HG02759 (cell line): ENCODE results near the gene ACTN1.

ENCODE experiments used
- ATAC-seq: cut with Tn5 transposase; IDR thresholded peaks from one replicate; pipeline ENCODE4 v1.9.1; 2021; ENCODE audit warnings: mild to moderate bottlenecking, moderate library complexity; ENCODE audit not compliant: unreplicated experiment

ACTN1 gene

DNA sequence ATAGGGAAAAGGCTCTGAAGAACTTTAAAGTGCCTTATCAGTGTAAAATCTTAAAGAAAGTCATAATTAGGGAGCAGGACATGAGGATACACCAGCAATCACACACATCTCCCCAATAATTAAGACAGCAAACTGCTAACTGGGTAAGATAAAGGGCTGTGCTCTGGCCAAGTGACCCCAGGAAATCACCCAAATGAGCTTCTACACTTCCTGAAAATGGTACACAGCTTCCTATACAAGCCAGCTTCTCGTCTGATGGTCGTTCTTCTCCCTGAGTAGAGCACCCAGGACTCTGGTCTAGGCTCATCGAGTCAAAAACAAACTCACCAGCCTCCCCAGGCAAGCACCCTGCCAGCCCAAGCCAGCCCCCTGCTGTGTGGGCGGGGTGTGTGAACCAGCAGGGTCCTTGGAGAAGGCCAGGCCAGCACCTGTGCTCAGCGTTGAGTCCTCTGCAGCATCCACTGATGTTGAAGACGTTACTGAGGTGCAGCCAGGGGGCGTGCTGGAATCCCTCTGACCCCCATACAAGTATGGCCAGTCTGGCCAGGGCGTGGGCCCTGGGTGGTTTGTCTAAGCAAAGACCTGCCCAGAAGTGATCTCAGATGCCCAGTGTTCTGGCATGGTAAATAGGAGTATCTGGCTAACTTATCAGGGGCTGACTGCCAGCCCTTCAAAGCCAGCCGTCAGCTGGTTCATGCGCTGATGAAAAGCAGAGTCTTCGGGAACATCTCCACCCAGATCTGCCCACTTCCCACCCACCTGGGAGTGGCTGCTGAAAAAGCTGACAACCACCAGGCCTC lies 41.4 kb downstream of the ACTN1 start:
- no peak for ATAC-seq

DNA sequence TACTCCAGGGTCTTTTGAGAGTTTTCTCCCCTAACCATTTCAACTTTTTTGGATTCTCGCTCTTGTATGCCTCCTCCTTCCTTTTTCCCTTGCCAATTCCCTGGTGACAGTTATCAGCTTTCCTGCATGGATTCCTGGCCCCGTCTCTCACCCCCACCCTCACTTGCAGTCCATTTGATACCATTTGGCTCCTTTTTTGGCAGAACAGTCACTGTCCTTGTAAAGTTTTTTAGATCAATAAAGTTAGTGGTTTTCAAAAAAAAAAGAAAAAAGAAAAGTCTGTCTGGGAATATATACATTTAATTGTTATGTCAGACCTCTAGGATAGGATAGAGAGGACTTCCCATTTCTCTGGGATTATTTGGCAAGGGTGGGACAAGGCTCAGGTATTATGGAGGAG lies 42.1 kb downstream of the ACTN1 start:
- no peak for ATAC-seq

DNA sequence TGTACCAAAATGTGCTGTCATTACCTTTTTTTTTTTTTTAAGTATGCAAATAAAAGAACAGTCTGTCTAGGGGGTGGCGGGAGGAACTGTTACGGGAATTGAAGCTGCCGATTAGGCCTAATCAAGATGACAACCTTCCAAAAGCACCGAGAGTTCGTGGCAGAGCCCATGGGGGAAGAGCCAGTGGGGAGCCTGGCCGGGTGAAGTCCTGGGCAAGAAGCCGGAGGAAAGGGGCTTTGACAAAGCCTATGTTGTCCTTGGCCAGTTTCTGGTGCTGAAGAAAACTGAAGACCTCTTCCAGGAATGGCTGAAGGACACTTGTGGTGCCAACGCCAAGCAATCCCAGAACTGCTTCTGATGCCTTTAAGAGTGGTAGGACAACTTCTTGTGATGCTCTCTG lies 42.6 kb downstream of the ACTN1 start:
- no peak for ATAC-seq

DNA sequence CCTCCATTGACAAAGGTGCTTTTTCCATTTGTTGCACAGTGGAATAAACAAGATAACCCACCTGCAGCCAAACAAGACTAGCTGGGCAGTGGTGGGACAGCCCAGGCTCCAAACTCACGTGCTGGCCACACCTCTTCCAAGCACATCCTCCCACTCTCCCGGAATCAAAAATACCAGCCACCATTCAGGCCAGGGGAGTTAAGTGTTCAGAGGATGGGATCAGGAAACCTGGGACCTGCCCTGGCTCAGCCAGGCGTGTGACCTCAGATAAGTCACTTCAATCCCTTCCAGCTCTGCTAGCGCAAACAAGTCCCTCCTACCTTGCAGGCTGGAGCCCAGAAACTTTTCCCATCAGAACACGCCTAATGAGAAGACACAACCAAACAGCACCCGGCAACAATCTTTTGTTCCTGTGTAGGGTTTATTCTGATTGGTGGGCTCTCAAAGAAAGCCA lies 43.3 kb downstream of the ACTN1 start:
- ATAC-seq = no peak

DNA sequence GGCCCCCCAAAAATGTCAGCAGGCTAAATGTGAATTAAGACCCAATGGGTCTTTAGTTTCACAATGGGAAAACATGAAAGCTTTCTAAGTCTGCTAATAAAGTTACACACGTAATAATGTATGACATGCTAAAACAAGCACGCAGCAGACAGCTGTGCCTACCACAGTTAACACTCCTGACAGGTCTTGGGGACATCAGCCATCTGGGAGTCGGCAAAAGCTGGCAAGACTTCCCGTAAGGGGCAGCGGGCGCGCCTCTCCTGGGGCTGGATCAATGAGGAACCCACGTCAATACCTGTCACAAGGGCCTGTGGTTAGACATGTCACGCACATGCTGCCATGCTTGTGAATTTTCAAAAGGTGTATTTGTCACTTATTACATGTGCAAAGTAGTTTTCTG lies 45.0 kb downstream of the ACTN1 start:
- no peak for ATAC-seq

DNA sequence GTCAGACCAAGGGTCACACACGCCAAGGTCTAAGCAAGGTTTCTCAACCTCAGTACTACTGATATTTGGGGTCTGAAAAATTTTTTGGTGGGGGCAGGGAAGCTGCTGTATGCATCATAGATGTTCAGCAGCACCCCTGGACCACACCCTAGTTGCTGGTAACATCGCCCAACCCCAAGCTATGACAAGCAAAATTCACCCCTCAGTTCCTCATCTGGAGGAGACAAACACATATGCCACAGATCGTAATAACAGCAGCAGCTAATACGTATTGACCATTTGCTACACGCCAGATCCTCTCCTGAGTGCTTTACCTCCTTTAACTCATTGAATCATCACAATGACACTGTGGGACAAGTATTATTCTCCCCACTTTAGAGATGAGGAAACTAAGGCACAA lies 46.4 kb downstream of the ACTN1 start:
- ATAC-seq = no peak

DNA sequence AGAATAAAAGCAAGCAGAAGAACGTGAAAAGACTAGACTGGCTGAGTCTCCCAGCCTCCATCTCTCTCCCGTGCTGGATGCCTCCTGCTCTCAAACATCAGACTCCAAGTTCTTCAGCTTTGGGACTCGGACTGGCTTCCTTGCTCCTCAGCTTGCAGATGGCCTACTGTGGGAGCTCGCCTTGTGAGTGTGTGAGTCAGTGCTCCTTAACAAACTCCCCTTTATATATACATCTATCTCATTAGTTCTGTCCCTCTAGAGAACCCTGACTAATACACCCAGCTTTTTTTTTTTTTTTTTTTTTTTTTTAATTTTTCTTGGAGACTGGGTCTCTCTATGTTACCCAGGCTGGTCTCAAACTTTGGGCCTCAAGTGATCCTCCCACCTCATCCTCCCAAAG lies 46.9 kb downstream of the ACTN1 start:
- ATAC-seq = no peak

DNA sequence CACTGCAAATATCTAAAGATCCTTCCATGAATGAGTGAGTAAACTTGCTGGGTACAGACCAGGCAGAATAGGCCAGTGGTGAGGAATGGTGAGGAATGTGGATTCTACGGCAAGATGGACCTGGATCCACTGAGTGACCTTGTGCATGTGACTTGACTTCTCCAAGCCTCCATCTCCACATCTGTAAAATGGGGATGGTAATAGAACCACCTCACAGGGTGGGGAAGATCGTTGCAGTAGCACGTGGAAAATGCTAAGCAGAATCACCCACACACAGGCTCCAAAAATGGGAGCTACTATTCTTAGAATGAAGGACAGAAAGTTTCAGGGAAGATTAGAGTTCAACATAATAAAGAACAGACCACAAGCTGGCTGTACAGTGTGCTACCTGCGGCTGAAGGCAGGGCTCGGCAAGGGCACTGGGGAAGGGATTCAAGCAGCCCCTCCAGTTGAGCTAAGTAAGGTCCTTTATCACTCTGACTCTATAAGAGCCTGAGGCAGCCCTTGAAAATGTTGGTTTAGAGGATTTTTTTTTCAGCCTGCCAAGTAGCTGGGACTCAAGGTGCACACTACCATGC lies 47.5 kb downstream of the ACTN1 start:
- ATAC-seq = no peak

DNA sequence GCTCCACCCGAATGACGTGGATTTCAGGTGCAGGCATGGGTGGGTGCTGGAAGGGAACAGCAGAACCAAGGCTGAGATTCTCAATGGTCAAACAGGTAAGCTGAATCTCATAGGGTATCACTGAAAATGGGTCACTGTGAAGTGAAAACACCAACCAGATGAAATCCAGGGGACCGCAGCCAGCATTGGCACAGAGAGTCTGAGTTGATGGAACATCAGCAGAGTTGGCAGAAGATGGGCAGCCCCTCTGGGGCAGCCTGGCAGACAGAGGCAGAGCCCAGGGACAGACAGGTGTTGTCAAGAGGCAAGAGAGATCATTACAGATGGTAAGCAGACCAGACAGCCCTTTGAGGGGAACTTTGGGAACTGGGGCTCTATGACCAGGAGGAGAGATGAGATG lies 48.0 kb downstream of the ACTN1 start:
- ATAC-seq = no peak

DNA sequence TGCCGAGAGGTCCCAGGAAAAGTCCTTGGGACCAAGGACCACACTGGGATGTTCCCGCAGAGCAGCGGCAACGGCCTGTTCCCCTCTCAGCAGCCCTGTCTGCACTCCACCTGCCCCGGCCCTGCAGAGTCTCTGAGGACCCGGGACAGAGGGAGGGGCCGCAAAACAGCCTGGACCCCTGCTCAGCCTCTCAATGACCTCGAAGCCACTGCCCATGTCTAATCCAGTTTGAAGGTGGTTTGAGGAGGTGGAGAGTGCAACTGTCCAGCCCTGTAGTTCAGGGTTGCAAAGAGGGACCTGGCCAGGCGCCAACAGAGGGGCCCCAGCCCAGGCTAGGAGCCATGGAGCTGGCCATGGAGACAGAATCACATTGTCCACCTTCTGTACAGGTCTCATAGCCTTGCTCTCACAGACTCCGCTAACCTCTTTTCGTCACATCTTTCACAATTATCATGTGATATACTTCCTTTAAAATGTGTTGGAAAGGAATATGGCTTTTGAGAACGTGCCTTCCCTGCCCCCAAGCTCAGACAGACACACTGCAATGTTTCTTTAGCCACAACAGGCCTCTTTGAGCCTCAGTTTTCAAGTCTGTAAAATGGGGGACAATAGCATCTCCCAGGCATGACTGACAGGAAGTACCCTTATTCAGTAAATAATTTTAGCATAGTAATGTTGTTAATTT lies 49.3 kb downstream of the ACTN1 start:
- no peak for ATAC-seq

DNA sequence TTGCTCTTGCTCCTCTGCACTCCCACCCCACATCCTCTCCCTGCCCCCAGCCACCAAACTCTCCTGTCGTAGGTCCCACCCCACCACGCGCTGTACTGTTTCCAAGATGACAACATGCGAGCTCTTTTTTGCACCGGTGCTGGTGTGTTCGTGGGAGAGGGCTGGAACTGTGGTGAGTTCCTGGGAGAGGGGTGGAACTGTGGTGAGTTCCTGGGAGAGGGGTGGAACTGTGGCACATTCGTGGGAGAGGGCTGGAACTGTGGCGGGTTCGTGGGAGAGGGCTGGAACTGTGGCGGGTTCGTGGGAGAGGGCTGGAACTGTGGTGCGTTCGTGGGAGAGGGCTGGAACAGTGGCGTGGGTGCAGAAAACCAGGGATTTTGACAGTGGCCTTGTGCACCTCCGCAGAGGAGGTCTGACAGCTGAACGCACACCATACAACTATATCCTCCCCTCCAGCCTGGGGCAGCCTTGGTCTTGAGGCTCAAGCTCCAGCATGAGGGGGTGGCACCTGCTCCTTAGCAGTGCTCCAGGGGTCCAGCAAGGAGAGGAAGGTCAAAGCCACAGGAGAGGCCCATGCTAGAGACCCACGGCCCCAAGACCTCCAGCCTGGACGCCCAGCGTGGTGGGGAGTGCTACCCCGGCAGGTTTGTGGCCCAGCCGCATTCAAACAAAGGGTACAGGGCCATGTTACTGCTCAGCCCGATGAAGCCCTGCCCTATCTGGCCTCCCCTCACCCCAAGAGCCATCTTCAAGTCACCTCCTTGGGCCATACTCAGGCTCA lies 50.1 kb downstream of the ACTN1 start:
- no peak for ATAC-seq

DNA sequence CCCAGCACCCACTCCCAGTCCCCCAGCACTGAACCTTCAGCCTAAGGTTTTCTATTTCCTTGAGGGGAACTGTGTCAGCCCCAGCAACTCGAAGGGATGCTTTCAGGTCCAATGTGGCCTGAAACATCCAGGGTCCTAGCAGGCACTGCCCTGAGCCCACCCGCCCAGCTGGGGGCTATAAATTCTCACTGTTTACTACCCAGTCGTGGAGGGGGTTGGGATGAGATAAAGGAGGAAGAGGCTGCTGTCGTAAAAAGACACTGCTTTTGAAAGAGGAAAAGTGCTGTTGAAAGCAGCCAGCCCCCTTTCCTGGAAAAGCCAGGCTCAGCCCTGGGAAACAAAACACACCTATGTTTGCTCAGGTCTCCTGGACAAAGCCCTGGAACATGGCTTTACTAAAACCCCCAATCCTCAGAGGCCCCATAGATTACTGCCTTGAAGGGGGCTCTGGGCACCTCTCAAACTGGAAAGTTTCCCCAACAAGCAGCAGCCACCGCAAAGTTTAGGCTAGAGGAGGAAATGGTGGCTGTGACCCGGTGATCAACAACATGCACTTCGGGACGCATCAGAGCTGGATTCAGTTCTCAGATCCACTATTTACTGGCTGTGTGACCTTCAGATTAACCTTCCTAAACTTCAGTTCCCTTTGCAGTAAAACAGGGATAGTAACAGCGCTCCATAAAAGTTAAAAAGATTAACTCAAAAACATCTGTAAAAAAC lies 51.0 kb downstream of the ACTN1 start:
- ATAC-seq = no peak

DNA sequence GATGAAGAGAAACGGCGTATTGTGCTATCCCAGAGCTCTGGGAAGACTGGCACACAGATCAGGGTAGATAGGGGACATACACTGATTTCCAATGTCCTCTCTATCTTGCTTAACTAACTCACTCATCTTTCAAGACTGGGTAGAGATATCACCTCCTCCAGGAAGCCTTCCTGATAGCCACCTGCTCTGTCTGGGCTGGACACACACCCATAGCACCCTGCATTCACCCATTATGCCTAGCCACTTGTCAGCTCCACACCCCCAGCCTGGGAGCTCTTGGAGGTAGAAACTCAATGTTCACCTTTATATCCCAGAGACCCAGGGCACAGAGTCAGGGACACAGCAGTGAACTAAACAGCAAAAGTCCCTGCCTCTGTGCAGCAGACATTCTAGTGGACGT lies 52.0 kb downstream of the ACTN1 start:
- no peak for ATAC-seq

DNA sequence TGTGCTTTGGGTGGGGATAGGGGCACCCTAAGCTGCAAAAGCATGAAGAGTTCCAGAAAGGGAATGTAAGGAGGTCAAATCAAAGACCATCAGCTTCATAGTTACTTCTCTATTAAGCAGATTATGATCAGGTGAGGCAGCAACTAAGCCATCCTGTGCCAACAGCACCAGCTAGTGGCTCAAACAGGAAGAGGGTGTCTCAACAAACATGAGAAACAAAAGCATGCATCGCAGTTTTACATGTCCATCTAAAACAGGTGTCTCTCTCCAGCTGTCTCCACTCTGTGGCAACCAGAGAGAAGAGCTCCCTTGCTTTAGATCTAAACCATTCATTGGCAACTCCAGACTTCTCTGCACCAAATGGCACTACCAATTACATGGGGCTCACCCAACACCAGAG lies 52.9 kb downstream of the ACTN1 start:
- no peak for ATAC-seq

DNA sequence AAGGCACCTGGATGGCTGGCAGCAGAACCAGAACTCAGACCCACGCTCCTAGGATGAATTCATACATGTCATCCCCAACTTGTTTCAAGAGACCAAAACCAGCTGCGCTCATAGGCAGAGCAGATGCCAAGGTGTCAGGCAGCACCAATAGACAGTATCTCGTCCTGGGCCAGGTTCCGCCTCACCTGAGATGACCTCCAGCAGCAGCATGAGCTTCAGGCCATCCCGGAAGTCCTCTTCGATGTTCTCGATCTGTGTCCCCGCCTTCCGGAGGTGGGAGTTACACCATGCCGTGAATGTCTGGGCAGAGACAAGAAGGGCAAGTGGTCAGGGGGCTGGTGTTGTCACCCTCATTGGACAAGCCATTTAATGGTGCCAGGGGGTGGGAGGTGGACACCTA lies 53.7 kb downstream of the ACTN1 start:
- ATAC-seq = no peak

DNA sequence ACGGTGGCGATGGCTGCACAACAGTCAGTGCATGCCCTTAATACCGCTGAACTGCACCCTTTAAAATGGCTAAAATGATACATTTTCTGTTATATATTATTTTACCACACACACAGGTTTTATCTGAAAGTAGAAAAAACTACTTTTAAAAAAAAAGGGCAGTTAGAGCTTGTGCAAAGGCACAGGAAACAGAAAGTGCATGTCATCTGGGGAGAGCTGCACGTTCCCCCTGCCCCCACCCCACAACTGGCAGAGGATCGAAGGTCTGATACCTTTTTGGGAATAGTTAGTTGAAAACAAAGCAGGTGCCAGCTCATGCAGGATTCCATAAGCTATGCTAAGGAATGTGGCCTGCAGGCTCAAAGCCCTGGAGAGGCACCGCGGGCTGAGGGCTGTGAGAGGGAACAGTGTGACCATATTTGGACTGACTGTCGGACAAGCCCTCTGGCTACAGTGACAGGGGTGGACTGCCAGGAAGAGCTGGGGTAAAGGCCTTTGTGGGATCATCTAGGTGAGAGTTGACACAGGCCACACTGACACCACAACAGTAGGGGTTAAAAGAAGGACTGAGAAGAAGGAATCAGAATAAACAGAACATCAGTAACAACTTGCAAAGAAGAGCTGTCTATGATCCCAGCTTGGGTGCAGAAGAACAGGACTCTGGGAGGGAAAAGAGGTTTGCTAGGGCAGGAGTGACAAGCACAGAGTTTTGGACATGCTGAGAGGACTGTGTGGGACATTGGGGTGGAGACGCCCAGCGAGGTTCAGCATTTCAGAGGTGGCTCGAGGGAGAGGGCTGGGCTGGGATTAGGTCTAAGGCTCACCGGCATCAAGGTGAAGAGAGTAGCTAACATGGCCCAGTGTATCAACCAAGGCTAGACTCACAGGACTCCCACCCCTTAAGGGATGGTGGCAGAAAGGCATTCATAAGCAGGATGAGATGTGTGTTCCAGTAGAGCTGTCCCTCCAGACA lies 54.6 kb downstream of the ACTN1 start:
- ATAC-seq = no peak

DNA sequence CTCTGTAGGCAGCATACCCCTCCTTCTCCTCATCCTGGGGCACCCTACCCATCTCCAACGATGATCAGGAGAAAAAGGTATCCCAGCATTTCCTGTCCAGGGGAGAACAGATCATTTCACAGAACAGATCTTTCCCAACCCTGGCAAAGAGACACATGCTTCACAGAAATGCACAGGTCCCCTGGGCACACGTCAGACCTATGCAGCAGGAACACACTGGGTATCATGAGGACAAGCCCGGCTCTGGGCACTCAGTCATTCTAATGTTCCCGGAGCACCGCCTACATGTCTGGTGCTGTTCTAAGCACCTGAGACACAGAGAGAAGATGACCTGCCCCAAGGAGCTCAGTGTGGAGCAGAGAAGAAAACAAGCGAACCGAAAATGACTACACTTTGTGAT lies 56.2 kb downstream of the ACTN1 start:
- no peak for ATAC-seq

DNA sequence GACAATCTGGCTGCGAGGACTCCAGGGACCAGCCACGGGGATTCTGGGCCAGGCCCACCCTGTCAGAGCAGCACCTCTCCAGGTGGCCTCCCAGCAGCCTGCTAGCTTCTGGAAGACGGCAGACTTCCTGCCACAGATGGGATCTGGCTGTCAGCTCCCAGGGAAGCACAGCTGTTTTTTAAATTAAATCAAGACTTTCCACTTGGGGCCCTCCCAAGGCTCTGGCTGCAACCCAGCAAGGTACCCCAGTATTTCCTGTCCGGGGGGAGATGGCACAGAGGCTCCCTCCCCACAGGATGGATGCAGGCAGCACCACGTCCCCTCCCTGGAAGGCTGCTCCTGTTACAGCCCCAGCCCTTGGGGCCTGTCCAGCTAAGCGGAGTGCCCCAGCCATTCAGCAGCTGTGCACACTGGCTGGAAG lies 56.9 kb downstream of the ACTN1 start:
- ATAC-seq = no peak

DNA sequence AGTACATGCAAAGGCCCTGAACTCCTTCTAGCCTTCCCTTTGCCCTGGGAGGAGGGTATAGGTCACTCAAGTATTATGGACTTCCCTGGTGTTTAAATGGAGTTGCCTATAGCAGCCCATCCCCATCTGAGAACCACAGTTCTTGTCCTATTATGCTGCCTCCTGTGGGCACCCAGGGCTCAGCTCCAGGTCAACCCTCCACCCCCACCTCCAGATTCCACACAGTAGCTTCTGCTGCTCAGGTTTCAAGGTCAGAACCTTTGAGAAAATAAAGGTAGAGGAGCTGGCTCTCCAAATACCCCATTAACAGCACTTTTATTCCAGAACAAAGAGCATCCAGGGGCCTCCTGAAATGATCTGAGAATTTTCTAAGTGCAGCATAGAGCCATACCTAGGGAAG lies 57.4 kb downstream of the ACTN1 start:
- no peak for ATAC-seq

DNA sequence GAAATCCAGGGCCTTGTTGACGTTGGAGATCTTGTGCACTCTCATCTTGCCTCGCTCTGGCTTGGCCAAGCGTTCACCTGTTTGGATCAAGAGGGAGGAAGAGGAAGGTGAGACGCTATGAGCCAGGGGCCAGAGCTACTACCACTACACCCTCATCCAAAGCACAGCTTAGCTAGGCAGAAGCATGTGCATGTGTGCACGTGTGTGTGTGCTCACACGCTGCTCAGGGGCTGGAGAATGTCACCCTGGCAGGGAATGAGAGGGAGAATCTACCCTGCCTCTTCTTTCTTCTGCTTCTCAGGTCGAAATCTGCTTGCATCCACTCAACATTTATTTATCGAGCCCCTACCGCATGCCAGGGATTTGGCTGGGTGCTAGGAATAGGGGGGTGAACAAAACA lies 58.1 kb downstream of the ACTN1 start:
- no peak for ATAC-seq
